ENCODE measurements around the gene CABP7.

DNA sequence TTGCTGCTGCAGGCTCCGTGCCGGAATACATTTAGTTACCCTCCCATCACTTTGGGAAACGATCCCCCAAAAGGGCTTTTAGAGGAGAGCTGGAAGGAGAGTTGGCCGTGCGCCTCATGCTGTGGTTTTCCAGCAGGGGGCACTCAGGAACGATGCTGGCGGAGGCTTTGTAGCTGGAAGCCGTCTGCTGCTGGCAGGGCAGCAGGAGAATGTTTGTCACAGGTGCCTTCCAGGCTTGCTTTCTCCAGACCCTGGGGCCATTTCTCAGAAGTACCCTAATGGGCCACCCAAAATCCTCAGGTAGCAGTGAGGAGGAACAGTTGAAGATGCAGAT, 30.0 kb upstream of the CABP7 start:
- TF ChIP-seq CHD2 (IDR thresholded peaks at IDR 0.05; ENCODE audit: low read length, partially characterized antibody) (no peak), EZH2phosphoT487 (IDR thresholded peaks at IDR 0.05; ENCODE audit: borderline replicate concordance, low read depth) (no peak), CTCF (IDR thresholded peaks at IDR 0.05) (peak; percentile 82), REST (IDR thresholded peaks at IDR 0.05; ENCODE audit: low read depth, low read length) (no peak), POLR2AphosphoS5 (IDR thresholded peaks at IDR 0.05; ENCODE audit: low read depth, low read length) (no peak), TAF1 (IDR thresholded peaks at IDR 0.05; ENCODE audit: borderline replicate concordance, low read depth, low read length) (no peak), JUND (IDR thresholded peaks at IDR 0.05) (no peak), SMC3 (IDR thresholded peaks at IDR 0.05; ENCODE audit: low read depth, low read length) (peak; percentile 91), GABPA (IDR thresholded peaks at IDR 0.05; ENCODE audit: low read depth) (no peak)
- TF ChIP-seq, protein P1, sequence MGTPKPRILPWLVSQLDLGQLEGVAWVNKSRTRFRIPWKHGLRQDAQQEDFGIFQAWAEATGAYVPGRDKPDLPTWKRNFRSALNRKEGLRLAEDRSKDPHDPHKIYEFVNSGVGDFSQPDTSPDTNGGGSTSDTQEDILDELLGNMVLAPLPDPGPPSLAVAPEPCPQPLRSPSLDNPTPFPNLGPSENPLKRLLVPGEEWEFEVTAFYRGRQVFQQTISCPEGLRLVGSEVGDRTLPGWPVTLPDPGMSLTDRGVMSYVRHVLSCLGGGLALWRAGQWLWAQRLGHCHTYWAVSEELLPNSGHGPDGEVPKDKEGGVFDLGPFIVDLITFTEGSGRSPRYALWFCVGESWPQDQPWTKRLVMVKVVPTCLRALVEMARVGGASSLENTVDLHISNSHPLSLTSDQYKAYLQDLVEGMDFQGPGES (IDR thresholded peaks at IDR 0.05; ENCODE audit: low read depth, low read length) = no peak
